Hepatocyte (in vitro differentiated cells): ENCODE results near the gene BUD31. TPM values are rescaled to one million over a fixed set of nuclear protein-coding genes. Genes with fewer than 3 reads are reported as not detected.
"Not testable (repeated sequence)": the region's sequence is repeated elsewhere in the genome, so short reads cannot be mapped to it uniquely, and the experiment has no call there.

Experiments used
- DNase-seq: peaks from one replicate; pipeline ENCODE4 v3.0.0-alpha.2; 2016; ENCODE audit warnings: low spot score
- H2AFZ ChIP-seq: fragments of 200-600 bp; sonication (generic); 2 replicates; pipeline ENCODE4 v1.6.0; 2016; ENCODE audit warnings: antibody characterized with exemption, mild to moderate bottlenecking
- H3K27ac ChIP-seq: fragments of 200-600 bp; sonication (generic); 2 replicates; pipeline ENCODE4 v1.5.1; 2016; ENCODE audit warnings: mild to moderate bottlenecking
- H3K27me3 ChIP-seq: fragments of 200-600 bp; sonication (generic); 2 replicates; pipeline ENCODE4 v1.6.1; 2016
- H3K36me3 ChIP-seq: fragments of 200-600 bp; sonication (generic); replicated peaks from 2 replicates; pipeline ENCODE4 v1.5.1; 2016; ENCODE audit warnings: low read depth; ENCODE audit not compliant: insufficient read depth
- H3K4me1 ChIP-seq: fragments of 200-600 bp; sonication (generic); 2 replicates; pipeline ENCODE4 v1.5.1; 2016; ENCODE audit warnings: mild to moderate bottlenecking, moderate library complexity; ENCODE audit not compliant: insufficient read depth
- H3K4me2 ChIP-seq: fragments of 200-600 bp; sonication (generic); 2 replicates; pipeline ENCODE4 v1.6.0; 2016
- H3K4me3 ChIP-seq: fragments of 200-600 bp; sonication (generic); 2 replicates; pipeline ENCODE4 v1.5.1; 2016; ENCODE audit warnings: mild to moderate bottlenecking
- H3K79me2 ChIP-seq: fragments of 200-600 bp; sonication (generic); 2 replicates; pipeline ENCODE4 v1.6.0; 2017; ENCODE audit warnings: mild to moderate bottlenecking
- H3K9me2 ChIP-seq: fragments of 200-600 bp; sonication (generic); replicated peaks from 2 replicates; pipeline ENCODE4 v1.6.0; 2017; ENCODE audit warnings: mild to moderate bottlenecking; ENCODE audit not compliant: insufficient read depth
- H3K9me3 ChIP-seq: fragments of 200-600 bp; sonication (generic); 2 replicates; pipeline ENCODE4 v1.5.1; 2016; ENCODE audit warnings: low read depth, mild to moderate bottlenecking
- H4K20me1 ChIP-seq: fragments of 200-600 bp; sonication (generic); 2 replicates; pipeline ENCODE4 v1.6.0; 2016; ENCODE audit warnings: mild to moderate bottlenecking; ENCODE audit not compliant: insufficient read depth, poor library complexity, severe bottlenecking
- EZH2 ChIP-seq: fragments of 200-600 bp; sonication (generic); IDR thresholded peaks from 2 replicates; pipeline ENCODE4 v1.6.1; 2016; ENCODE audit warnings: antibody characterized with exemption, mild to moderate bottlenecking, borderline replicate concordance
- EZH2phosphoT487 ChIP-seq: fragments of 200-600 bp; sonication (generic); IDR thresholded peaks from one replicate; pipeline ENCODE4 v1.6.1; 2018; ENCODE audit warnings: antibody characterized with exemption, mild to moderate bottlenecking, low read depth, moderate library complexity; ENCODE audit not compliant: unreplicated experiment, severe bottlenecking
- WGBS: methylation state at CpG from one replicate; pipeline ENCODE4 v1.1.6; 2016; ENCODE audit warnings: low lambda C conversion rate; ENCODE audit errors: missing lambda C conversion rate; 5-methylcytosine and 5-hydroxymethylcytosine counted together
- polyA plus RNA-seq: library from polyadenylated mRNA; unstranded; fragments of >200 nt; fragmentation: Nextera tagmentation; extraction: Ambion mirVana; gene quantifications from 2 replicates; pipeline ENCODE4 v1.2.1, GENCODE V29; 2016
- total RNA-seq: library from RNA; depleted of rRNA; stranded (reverse); fragments of >200 nt; gene quantifications from 2 replicates; pipeline ENCODE4 v1.2.3, GENCODE V29; 2014
- TF ChIP-seq, protein P1 (sequence below): fragments of 200-600 bp; sonication (generic); IDR thresholded peaks from 2 replicates; pipeline ENCODE4 v1.5.1; 2016; ENCODE audit warnings: antibody characterized with exemption, mild to moderate bottlenecking; ENCODE audit not compliant: poor library complexity

BUD31 gene
- total and polyA plus RNA-seq, 2 experiments from 2014 or later, result 77.5 to 233 TPM

GRCh38 chr7:99384523-99384922 lies 24.2 kb upstream of the BUD31 start:
- Histone ChIP-seq H3K9me3 (no peaks in the 10 kb centered on the region), H3K36me3 (no peaks in the 10 kb centered on the region), H3K4me1 (peaks cover 9% of the 10 kb centered on the region), H3K4me3 (no peak overlapping the region), H3K79me2 (peaks cover 26% of the 10 kb centered on the region), H2AFZ (no peak overlapping the region), H3K27me3 (no peaks in the 10 kb centered on the region), H3K27ac (no peak overlapping the region), H3K9me2 (no peaks in the 10 kb centered on the region), H4K20me1 (no peaks in the 10 kb centered on the region), H3K4me2 (no peak overlapping the region)
- TF ChIP-seq EZH2, result no peak
- TF ChIP-seq, protein P1, sequence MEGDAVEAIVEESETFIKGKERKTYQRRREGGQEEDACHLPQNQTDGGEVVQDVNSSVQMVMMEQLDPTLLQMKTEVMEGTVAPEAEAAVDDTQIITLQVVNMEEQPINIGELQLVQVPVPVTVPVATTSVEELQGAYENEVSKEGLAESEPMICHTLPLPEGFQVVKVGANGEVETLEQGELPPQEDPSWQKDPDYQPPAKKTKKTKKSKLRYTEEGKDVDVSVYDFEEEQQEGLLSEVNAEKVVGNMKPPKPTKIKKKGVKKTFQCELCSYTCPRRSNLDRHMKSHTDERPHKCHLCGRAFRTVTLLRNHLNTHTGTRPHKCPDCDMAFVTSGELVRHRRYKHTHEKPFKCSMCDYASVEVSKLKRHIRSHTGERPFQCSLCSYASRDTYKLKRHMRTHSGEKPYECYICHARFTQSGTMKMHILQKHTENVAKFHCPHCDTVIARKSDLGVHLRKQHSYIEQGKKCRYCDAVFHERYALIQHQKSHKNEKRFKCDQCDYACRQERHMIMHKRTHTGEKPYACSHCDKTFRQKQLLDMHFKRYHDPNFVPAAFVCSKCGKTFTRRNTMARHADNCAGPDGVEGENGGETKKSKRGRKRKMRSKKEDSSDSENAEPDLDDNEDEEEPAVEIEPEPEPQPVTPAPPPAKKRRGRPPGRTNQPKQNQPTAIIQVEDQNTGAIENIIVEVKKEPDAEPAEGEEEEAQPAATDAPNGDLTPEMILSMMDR, result no peak
- TF ChIP-seq EZH2phosphoT487, result no peak
- no peak for DNase-seq
- 86% methylated on average over 4 of the region's 4 CpGs for WGBS

GRCh38 chr7:99385564-99385963 lies 23.2 kb upstream of the BUD31 start:
- H3K27me3 ChIP-seq, result no peaks in the 10 kb centered on the region
- TF ChIP-seq EZH2, result no peak
- TF ChIP-seq EZH2phosphoT487, result no peak
- TF ChIP-seq, protein P1, result no peak
- H4K20me1 ChIP-seq, result no peaks in the 10 kb centered on the region
- no peak overlapping the region for H2AFZ ChIP-seq
- no peak overlapping the region for H3K4me3 ChIP-seq
- DNase-seq, result no peak
- no peak overlapping the region for H3K27ac ChIP-seq
- H3K9me2 ChIP-seq, result no peaks in the 10 kb centered on the region
- H3K36me3 ChIP-seq, result no peaks in the 10 kb centered on the region
- no peak overlapping the region for H3K4me2 ChIP-seq
- no peaks in the 10 kb centered on the region for H3K9me3 ChIP-seq
- 98% methylated on average over 8 of the region's 8 CpGs for WGBS
- H3K4me1 ChIP-seq, result no peaks in the 10 kb centered on the region
- H3K79me2 ChIP-seq, result peaks cover 16% of the 10 kb centered on the region

- H2AFZ ChIP-seq, result no peak overlapping the region
These were observed 22.1 kb upstream of the BUD31 start for GRCh38 chr7:99386584-99387238.

GRCh38 chr7:99387239-99387635 lies 21.5 kb upstream of the BUD31 start:
- H3K4me1 ChIP-seq, H3K9me2 ChIP-seq, H3K36me3 ChIP-seq, DNase-seq, H2AFZ ChIP-seq, H3K27ac ChIP-seq, H4K20me1 ChIP-seq, H3K4me3 ChIP-seq, H3K9me3 ChIP-seq, H3K27me3 ChIP-seq, H3K4me2 ChIP-seq: not testable (repeated sequence)
- 95% methylated on average over 13 of the region's 14 CpGs for WGBS
- peaks cover 14% of the 10 kb centered on the region for H3K79me2 ChIP-seq

More at GRCh38 chr7:99386584-99387238, 22.1 kb upstream of the BUD31 start:
- Histone ChIP-seq H3K9me3 (no peaks in the 10 kb centered on the region), H3K79me2 (peaks cover 14% of the 10 kb centered on the region), H3K27ac (no peak overlapping the region), H3K4me3 (no peak overlapping the region), H4K20me1 (no peaks in the 10 kb centered on the region), H3K4me1 (no peaks in the 10 kb centered on the region), H3K9me2 (no peaks in the 10 kb centered on the region), H3K4me2 (no peak overlapping the region), H3K27me3 (no peaks in the 10 kb centered on the region), H3K36me3 (no peaks in the 10 kb centered on the region)
- no peak for TF ChIP-seq EZH2phosphoT487
- no peak for TF ChIP-seq EZH2
- TF ChIP-seq, protein P1, result no peak
- DNase-seq, result no peak
- WGBS, result 92% methylated on average over 7 of the region's 9 CpGs
